HepG2 (cell line): ENCODE data around the gene CCDC33. TPM values are rescaled to one million over a fixed set of nuclear protein-coding genes. Genes with fewer than 3 reads are reported as not detected.

Experiments used
- ATAC-seq: fragments of 200-7000 bp; cut with Tn5 transposase; 3 replicates; pipeline ENCODE4 v1.9.1; 2020; ENCODE audit warnings: mild to moderate bottlenecking, moderate library complexity
- BruUV-seq: library from RNA; stranded (reverse); fragments of 400-500 nt; replicated peaks from 2 replicates; lab custom pipeline; 2021; lab: Mats Ljungman, UMichigan
- CTCF ChIA-PET: fragments of 300-600 bp; formaldehyde crosslinking; extraction: SDS; loops from one replicate; lab custom pipeline; 2021; ENCODE audit warnings: low total read pairs, inconsistent platforms, low intra/inter-chr PET ratio; lab: Yijun Ruan, JAX
- POLR2A ChIA-PET: fragments of 350-600 bp; sonication (Branson Sonifier 250); formaldehyde crosslinking; loops from one replicate; lab custom pipeline; 2020; ENCODE audit warnings: antibody characterized with exemption, inconsistent platforms; lab: Yijun Ruan, JAX
- DNase-seq: peaks from one replicate; pipeline ENCODE4 v3.0.0-alpha.2; 2015; ENCODE audit warnings: low spot score
- FAIRE-seq: peaks from 3 replicates; lab custom pipeline; 2011; peaks lifted over from hg19 to GRCh38; lab: Jason Lieb, UNC
- H2AFZ ChIP-seq: one replicate; pipeline ENCODE4 v1.6.1; 2011; ENCODE audit warnings: low read length, inconsistent platforms
- H3K27ac ChIP-seq: fragments of 300-600 bp; 3 replicates; pipeline ENCODE4 v1.8.0; 2011; ENCODE audit warnings: mixed run types, mild to moderate bottlenecking, mixed read lengths, low read length, inconsistent platforms; ENCODE audit not compliant: insufficient read depth; ENCODE audit errors: extremely low read length
- H3K27me3 ChIP-seq, 2 experiments: fragments of 200-600 bp in 1 of 2; 2 replicates in 1 of 2; 3 replicates in 1 of 2; pipeline versions ENCODE4 v1.6.0 to v1.8.0; 2011; ENCODE audit warnings: low read length in 2 of 2, mild to moderate bottlenecking in 2 of 2, moderate library complexity in 2 of 2, inconsistent platforms in 1 of 2; ENCODE audit not compliant: insufficient read depth in 2 of 2, control insufficient read depth in 1 of 2
- H3K36me3 ChIP-seq, 2 experiments: fragments of 200-600 bp in 1 of 2; replicated peaks in 1 of 2; 2 replicates in 1 of 2; 3 replicates in 1 of 2; pipeline versions ENCODE4 v1.5.1 to v1.8.0; 2011; ENCODE audit warnings: low read length in 2 of 2, inconsistent platforms in 1 of 2; ENCODE audit not compliant: insufficient read depth in 2 of 2, control insufficient read depth in 1 of 2
- H3K4me1 ChIP-seq: 2 replicates; pipeline ENCODE4 v1.5.1; 2012; ENCODE audit warnings: low read length, inconsistent platforms; ENCODE audit not compliant: insufficient read depth
- H3K4me2 ChIP-seq: 2 replicates; pipeline ENCODE4 v1.6.0; 2011; ENCODE audit warnings: low read depth, low read length, inconsistent platforms
- H3K4me3 ChIP-seq, 3 experiments: fragments of 200-600 bp in 1 of 3; sonication (generic), shearing (Covaris generic) in 1 of 3; replicated peaks in 1 of 3; 2 replicates each; pipeline ENCODE4 v1.5.1; 2011 to 2016; ENCODE audit warnings: low read length in 3 of 3, inconsistent platforms in 2 of 3, low read depth in 2 of 3, mild to moderate bottlenecking in 2 of 3, control low read depth in 1 of 3, mixed read lengths in 1 of 3; ENCODE audit not compliant: insufficient read depth in 1 of 3
- H3K79me2 ChIP-seq: one replicate; pipeline ENCODE4 v1.6.1; 2011; ENCODE audit warnings: low read length, inconsistent platforms; ENCODE audit not compliant: insufficient read depth
- H3K9ac ChIP-seq: 2 replicates; pipeline ENCODE4 v1.6.0; 2011; ENCODE audit warnings: mild to moderate bottlenecking, low read depth, low read length, inconsistent platforms; ENCODE audit not compliant: insufficient read depth
- H3K9me3 ChIP-seq: 2 replicates; pipeline ENCODE4 v1.5.1; 2012; ENCODE audit warnings: mild to moderate bottlenecking, low read length
- H4K20me1 ChIP-seq: 2 replicates; pipeline ENCODE4 v1.6.0; 2011; ENCODE audit warnings: inconsistent platforms, mild to moderate bottlenecking, low read length, moderate library complexity; ENCODE audit not compliant: insufficient read depth
- AHR ChIP-seq: IDR thresholded peaks from 2 replicates; pipeline ENCODE4 v1.6.1; 2018; ENCODE audit warnings: missing genetic modification reagents, missing compliant biosample characterization
- CSRNP1 ChIP-seq: sonication (generic); formaldehyde crosslinking; IDR thresholded peaks from 2 replicates; pipeline ENCODE4 v1.8.1; 2023; ENCODE audit warnings: mild to moderate bottlenecking, missing genetic modification reagents
- FIP1L1 ChIP-seq: fragments of 200-400 bp; formaldehyde crosslinking; IDR thresholded peaks from 2 replicates; pipeline ENCODE4 v1.6.1; 2018; ENCODE audit warnings: low read depth, mild to moderate bottlenecking, low read length, moderate library complexity, borderline replicate concordance; ENCODE audit not compliant: insufficient read depth
- HDAC2 ChIP-seq: sonication (generic); formaldehyde crosslinking; IDR thresholded peaks from 2 replicates; pipeline ENCODE4 v1.4.0; 2020; ENCODE audit warnings: missing genetic modification reagents
- HNF4G ChIP-seq, 2 experiments: sonication (generic) in 1 of 2; formaldehyde crosslinking in 1 of 2; IDR thresholded peaks; 2 replicates each; pipeline versions ENCODE4 v1.4.0 to v1.6.1; 2011 to 2020; ENCODE audit warnings: borderline replicate concordance in 2 of 2, low read depth in 2 of 2, mild to moderate bottlenecking in 2 of 2, low read length in 1 of 2, missing genetic modification reagents in 1 of 2, moderate library complexity in 1 of 2
- PCBP2 ChIP-seq: fragments of 200-400 bp; formaldehyde crosslinking; optimal IDR thresholded peaks from 2 replicates; pipeline ENCODE3; 2018; ENCODE audit warnings: low read length, low read depth; ENCODE audit not compliant: poor library complexity, severe bottlenecking
- POLR2AphosphoS5 ChIP-seq: IDR thresholded peaks from 2 replicates; pipeline ENCODE4 v1.6.1; 2012; ENCODE audit warnings: low read depth, low read length
- PRMT3 ChIP-seq: sonication (generic); formaldehyde crosslinking; IDR thresholded peaks from 2 replicates; pipeline ENCODE4 v1.8.1; 2022; ENCODE audit warnings: low read depth, mild to moderate bottlenecking, moderate library complexity, missing genetic modification reagents, borderline replicate concordance
- PRPF4 ChIP-seq: fragments of 200-400 bp; formaldehyde crosslinking; IDR thresholded peaks from 2 replicates; pipeline ENCODE4 v1.6.1; 2016; ENCODE audit warnings: low read length, low read depth; ENCODE audit not compliant: poor library complexity, severe bottlenecking
- REXO4 ChIP-seq: sonication (generic); formaldehyde crosslinking; IDR thresholded peaks from 2 replicates; pipeline ENCODE4 v1.8.0; 2022; ENCODE audit warnings: missing genetic modification reagents, mild to moderate bottlenecking, borderline replicate concordance
- SNAI1 ChIP-seq: sonication (generic); formaldehyde crosslinking; IDR thresholded peaks from 2 replicates; pipeline ENCODE4 v1.5.0; 2020; ENCODE audit warnings: mild to moderate bottlenecking, missing genetic modification reagents, borderline replicate concordance
- XBP1 ChIP-seq: sonication (generic); formaldehyde crosslinking; IDR thresholded peaks from 2 replicates; pipeline ENCODE4 v1.5.0; 2020; ENCODE audit warnings: missing genetic modification reagents
- ZNF292 ChIP-seq: sonication (generic); formaldehyde crosslinking; IDR thresholded peaks from 2 replicates; pipeline ENCODE4 v1.8.1; 2022; ENCODE audit warnings: mild to moderate bottlenecking, low read depth, missing genetic modification reagents, borderline replicate concordance
- ZNF556 ChIP-seq: sonication (generic); formaldehyde crosslinking; IDR thresholded peaks from 2 replicates; pipeline ENCODE4 v1.4.0; 2020; ENCODE audit warnings: mild to moderate bottlenecking, missing genetic modification reagents, borderline replicate concordance
- ZNF562 ChIP-seq: sonication (generic); formaldehyde crosslinking; IDR thresholded peaks from 2 replicates; pipeline ENCODE4 v1.8.0; 2022; ENCODE audit warnings: missing genetic modification reagents, borderline replicate concordance
- ZNF572 ChIP-seq: sonication (generic); formaldehyde crosslinking; IDR thresholded peaks from 2 replicates; pipeline ENCODE4 v1.5.1; 2020; ENCODE audit warnings: mild to moderate bottlenecking, missing genetic modification reagents
- ZNF724P ChIP-seq: sonication (generic); formaldehyde crosslinking; IDR thresholded peaks from 2 replicates; pipeline ENCODE4 v1.8.0; 2022; ENCODE audit warnings: missing genetic modification reagents, borderline replicate concordance
- WGBS: methylation state at CpG from one replicate; pipeline ENCODE4 v1.1.6; 2017; ENCODE audit warnings: low lambda C conversion rate; 5-methylcytosine and 5-hydroxymethylcytosine counted together
- in situ Hi-C: cut with HindIII; loops from 2 replicates; pipeline ENCODE4 v1.10.0; 2017; ENCODE audit warnings: low pct_unique_long_range_greater_than_20kb; ENCODE audit not compliant: extremely low pct_ligation_motif_present
- intact Hi-C: fragments of 100-400 bp; cut with micrococcal nuclease; formaldehyde crosslinking; loops from one replicate; pipeline ENCODE4 v1.10.0; 2022; ENCODE audit not compliant: unreplicated experiment
- polyA plus RNA-seq, 8 experiments: library from polyadenylated mRNA; depleted of rRNA in 3 of 8; stranded (reverse) in 7 of 8; unstranded in 1 of 8; fragments of >200 nt; fragmentation: Illumina TruSeq in 4 of 8; extraction: Trizol in 4 of 8; gene quantifications; 2 replicates each; pipeline versions ENCODE4 v1.2.1 to v1.2.3, GENCODE V29; 2011 to 2016; ENCODE audit warnings: low read depth in 4 of 8, missing spikeins in 1 of 8, mixed read lengths in 1 of 8; ENCODE audit not compliant: insufficient read depth in 1 of 8
- total RNA-seq, 5 experiments: library from RNA; depleted of rRNA; stranded (reverse); fragments of >200 nt; fragmentation: Illumina TruSeq; extraction: Trizol; gene quantifications; 2 replicates each; pipeline ENCODE4 v1.2.3, GENCODE V29; 2016; ENCODE audit warnings: low read depth in 1 of 5

CCDC33 gene
- total and polyA plus RNA-seq, 2 of the 13 experiments (the other 11 are each of a cell fraction or from before 2014, with no cell fraction given): 0.30 TPM; not detected in 1

- ATAC-seq: no peak
- peaks cover 2 to 21% of the 10 kb centered on the region in 2 experiments; a peak in 3 of 5 replicates for H3K27me3 ChIP-seq
- no peak for TF ChIP-seq HNF4G (IDR thresholded peaks at IDR 0.05; ENCODE audit: borderline replicate concordance, low read depth, low read length)
- TF ChIP-seq HNF4G (CRISPR knock-in tag; IDR thresholded peaks at IDR 0.05; ENCODE audit: borderline replicate concordance, low read depth): no peak
- no peak for TF ChIP-seq ZNF292 (CRISPR knock-in tag)
- TF ChIP-seq ZNF572: no peak
- TF ChIP-seq POLR2AphosphoS5: no peak
- TF ChIP-seq, all 625 proteins: peak for 0
- no TSS peak for BruUV-seq
- Histone ChIP-seq H3K79me2 (no peaks in the 10 kb centered on the region), H3K4me1 (no peaks in the 10 kb centered on the region), H3K36me3 (no peaks in the 10 kb centered on the region), H3K9ac (no peak overlapping the region), H2AFZ (no peak overlapping the region), H3K4me3 (no peak overlapping the region), H3K27ac (no peak overlapping the region), H3K9me3 (no peaks in the 10 kb centered on the region), H3K4me2 (no peak overlapping the region), H4K20me1 (no peaks in the 10 kb centered on the region)
- FAIRE-seq (no peak), DNase-seq (no peak)
- whole genome bisulfite sequencing: 52% methylated on average over 10 of the region's 10 CpGs
- in situ Hi-C loops: no loop called here
- intact Hi-C loops: no loop called here
- ChIA-PET CTCF (no interaction called here), POLR2A (no interaction called here)
Measured at GRCh38 chr15:74272812-74273211, 36.7 kb downstream of the CCDC33 start.

- Histone ChIP-seq H3K4me2 (no peak overlapping the region), H3K4me3 (no peak overlapping the region), H3K4me1 (no peaks in the 10 kb centered on the region), H3K27me3 (peaks cover 2 to 25% of the 10 kb centered on the region in 2 experiments; a peak in 3 of 5 replicates), H2AFZ (no peak overlapping the region), H3K9me3 (no peaks in the 10 kb centered on the region), H3K9ac (no peak overlapping the region), H4K20me1 (no peaks in the 10 kb centered on the region), H3K36me3 (no peaks in the 10 kb centered on the region), H3K79me2 (no peaks in the 10 kb centered on the region), H3K27ac (no peak overlapping the region)
- no TSS peak for BruUV-seq
- ChIA-PET POLR2A (no interaction called here), CTCF (no interaction called here)
- in situ Hi-C loops: no loop called here
- no CpG with 5 or more reads among the region's 3 CpGs for WGBS
- DNase-seq (no peak), FAIRE-seq (no peak), ATAC-seq (no peak)
- no peak for TF ChIP-seq ZNF572
- no peak for TF ChIP-seq ZNF562 (CRISPR knock-in tag)
- no peak for TF ChIP-seq HDAC2 (CRISPR knock-in tag)
- TF ChIP-seq XBP1 (CRISPR knock-in tag): no peak
- no peak for TF ChIP-seq ZNF724P (CRISPR knock-in tag)
- no peak for TF ChIP-seq FIP1L1
- TF ChIP-seq REXO4 (CRISPR knock-in tag): no peak
- TF ChIP-seq CSRNP1 (CRISPR knock-in tag): no peak
- no peak for TF ChIP-seq PRPF4
- TF ChIP-seq PRMT3 (CRISPR knock-in tag): no peak
- TF ChIP-seq SNAI1: no peak
- TF ChIP-seq AHR (CRISPR knock-in tag): no peak
- no peak for TF ChIP-seq ZNF556 (CRISPR knock-in tag)
- no peak for TF ChIP-seq PCBP2
- intact Hi-C loops: no loop called here
Measured at GRCh38 chr15:74274470-74275038, 38.4 kb downstream of the CCDC33 start.
